GM12872 (cell line): Measurements from ENCODE around the gene ZSWIM6.

ENCODE experiments used
- TF ChIP-seq, protein P1 (sequence below): IDR thresholded peaks from 3 replicates; pipeline ENCODE4 v1.5.1; 2011; ENCODE audit warnings: low read depth, mild to moderate bottlenecking, low read length, moderate library complexity; ENCODE audit not compliant: insufficient read depth

ZSWIM6 gene

DNA sequence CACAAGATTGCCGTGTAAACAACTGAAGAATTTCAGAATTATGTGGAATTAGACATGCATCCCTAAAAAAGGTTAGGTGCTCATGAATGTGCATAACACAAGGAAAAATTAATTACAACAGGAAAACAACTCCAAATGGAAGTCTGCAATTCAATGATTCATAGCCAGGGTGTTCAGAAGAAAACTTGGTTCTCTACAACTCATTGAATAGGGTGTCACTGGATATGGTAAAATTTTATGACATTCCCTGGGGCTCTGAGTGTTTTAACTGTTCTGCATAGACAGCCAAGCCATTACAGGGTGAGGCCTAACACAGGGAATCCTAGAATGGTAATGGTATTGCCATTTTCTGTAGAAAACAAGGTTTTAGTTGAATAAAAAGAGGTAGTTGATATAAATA is 24.4 kb upstream of the ZSWIM6 start:
- TF ChIP-seq, protein P1, sequence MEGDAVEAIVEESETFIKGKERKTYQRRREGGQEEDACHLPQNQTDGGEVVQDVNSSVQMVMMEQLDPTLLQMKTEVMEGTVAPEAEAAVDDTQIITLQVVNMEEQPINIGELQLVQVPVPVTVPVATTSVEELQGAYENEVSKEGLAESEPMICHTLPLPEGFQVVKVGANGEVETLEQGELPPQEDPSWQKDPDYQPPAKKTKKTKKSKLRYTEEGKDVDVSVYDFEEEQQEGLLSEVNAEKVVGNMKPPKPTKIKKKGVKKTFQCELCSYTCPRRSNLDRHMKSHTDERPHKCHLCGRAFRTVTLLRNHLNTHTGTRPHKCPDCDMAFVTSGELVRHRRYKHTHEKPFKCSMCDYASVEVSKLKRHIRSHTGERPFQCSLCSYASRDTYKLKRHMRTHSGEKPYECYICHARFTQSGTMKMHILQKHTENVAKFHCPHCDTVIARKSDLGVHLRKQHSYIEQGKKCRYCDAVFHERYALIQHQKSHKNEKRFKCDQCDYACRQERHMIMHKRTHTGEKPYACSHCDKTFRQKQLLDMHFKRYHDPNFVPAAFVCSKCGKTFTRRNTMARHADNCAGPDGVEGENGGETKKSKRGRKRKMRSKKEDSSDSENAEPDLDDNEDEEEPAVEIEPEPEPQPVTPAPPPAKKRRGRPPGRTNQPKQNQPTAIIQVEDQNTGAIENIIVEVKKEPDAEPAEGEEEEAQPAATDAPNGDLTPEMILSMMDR, result no peak

DNA sequence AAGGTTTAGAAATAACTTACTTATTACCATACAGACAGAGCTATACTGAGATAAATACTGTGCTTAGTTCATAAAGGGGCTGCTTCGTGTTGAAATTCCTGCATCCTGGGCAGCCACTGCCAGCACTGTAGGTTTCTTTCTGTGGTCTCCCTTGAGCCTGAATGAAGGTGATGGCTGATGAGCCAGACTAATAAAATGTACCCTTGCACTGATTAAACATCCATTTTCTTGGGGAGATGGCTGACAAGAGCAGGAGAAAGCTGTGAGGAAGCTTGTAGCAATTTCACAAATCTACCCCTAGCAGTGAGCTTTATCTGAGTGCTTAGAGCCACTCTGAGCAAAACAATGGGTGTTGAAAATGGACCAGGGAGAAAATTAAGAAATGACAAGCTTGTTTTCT is 23.3 kb upstream of the ZSWIM6 start:
- TF ChIP-seq, protein P1, result no peak

DNA sequence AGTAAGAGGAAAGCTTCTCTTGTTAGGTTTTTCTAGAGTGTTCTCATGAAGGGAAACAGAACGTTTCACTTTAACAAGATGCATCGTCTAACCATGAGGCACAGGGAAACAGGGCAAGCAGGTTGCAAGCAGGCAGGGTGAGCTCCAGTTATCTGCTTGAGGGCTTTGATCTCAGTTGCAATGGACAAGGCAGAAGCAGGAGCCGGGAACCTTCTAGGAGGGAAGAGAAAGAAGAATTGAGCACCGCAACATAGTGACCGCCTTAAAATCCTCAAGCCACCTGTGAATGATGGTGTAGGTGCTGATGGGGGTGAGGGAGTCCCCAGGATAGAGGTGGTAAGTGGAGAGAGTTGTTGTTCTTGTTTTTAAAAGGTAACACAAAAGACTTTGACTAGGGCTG is 22.9 kb upstream of the ZSWIM6 start:
- TF ChIP-seq, protein P1, result no peak

DNA sequence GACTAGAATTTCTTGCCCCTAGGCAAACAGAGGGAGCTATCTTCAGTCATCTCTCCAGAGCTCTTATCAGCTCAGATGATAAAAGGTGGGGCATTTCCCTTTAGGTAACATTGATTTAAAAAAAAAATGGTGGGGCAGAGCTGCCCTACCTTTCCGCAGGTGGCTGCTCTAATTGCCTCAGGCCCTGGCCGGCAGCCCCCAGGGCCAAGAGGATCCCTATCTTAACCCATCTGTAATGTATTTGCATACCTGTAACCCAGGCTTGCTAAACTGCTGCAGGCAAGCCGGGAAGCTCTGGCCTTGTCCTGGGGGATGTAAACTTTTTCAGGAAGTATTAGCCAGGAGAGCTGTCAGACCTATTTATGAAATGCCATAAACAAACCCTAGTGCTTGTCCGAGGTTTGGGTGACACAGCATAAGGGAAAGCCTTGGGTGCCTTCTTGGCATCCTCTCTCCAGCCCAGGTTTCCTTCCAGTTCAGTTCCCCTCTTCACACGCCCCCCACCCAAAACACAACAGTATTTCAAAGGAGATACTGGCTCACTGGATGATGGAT is 20.9 kb upstream of the ZSWIM6 start:
- TF ChIP-seq, protein P1, result no peak

DNA sequence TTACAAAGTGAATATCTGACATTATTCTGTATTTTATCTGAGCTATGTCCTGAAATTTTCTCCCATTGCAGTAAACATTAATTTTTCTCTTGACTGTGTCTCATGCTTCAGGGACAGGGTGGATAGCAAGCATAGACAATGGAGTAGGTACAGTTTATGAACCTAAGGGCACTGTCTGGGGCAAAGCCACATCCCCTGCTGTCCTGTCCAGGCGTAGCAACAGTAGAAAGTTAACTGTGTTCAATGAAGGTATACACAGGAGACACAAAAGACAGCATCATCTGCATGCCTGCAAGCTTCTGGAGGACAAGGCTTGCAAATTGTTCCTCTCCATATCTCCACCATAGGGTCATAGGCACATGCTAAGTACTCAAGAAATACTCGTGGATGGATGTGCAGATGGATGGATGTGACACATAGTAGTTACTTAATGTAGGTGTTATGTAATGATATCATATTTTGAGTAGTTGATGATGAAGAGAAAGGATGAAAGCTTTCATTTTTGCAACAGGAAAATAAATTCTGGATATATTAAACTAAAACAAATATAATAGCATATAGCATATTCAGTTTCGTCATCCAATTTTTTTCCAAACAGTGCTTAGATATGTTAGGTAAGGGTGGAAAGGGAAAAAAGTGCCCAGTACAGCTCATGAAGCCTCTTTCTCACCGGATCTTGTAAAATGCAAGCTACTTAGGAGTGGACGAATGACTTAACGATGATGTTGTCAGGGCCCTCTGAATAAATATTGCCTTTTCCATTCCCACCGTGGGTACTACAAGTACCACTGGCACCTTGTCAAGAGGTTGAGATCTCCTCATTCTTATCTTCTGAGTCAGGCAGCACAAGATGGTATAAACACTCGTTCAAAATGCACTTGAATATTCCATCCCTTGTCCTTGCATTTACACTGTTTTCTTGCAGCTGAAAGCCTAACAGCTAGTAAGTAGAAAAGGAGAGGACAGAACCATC is 19.9 kb upstream of the ZSWIM6 start:
- TF ChIP-seq, protein P1, result no peak

DNA sequence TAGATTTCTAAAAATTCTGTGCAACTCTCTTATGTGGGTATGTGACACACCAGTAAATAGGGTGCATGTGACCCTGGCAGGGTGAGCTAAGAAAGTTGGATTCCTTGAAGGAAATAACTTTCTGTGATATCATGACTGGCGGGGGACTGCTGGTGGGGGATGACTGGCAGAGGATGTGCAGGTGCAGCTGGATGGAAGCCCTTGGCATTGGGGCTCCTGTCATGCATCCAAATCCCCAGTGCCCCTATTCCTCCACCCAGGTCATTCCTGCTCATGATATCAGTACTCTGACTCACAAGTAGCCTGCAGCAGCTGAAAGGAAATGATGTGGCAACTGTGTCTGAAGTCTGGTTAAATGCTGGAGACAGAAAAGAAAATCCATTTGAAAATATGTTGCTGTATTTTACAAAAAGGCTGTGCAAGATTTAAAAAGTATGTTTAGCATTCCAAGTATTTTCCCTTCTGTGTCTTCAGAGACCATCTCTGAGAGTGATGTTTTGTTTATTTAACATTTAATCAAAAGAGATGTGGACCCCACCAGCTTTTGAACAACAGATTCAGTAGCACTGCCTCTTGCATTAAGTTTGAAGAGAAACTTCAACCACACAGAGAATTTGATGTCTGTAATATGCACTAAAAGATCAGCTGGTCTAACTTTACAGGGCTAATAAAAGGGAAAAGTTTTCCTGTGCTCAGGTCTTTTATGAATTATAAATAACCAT is 17.9 kb upstream of the ZSWIM6 start:
- TF ChIP-seq, protein P1, result no peak

DNA sequence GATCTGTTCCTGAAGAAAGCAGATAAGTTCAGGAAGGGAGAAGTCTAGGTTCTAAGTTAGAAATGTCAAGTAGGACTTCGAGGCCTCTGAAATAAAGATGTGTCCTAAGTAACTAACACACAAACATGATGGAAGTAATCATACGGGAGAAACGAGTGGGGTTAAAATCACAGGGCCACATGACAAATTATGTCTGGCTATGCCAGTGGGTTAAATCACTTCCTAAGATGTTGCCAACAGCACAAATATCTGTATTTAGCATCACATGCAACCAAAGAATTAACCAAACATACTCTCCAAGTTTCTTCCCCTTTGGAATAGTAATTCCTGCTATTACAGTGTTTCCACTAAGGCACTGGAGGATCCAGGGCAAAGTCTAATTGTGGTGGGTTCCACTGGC is 13.7 kb upstream of the ZSWIM6 start:
- TF ChIP-seq, protein P1, result no peak
